Measurements from ENCODE around the gene CDC20B. TPM values are rescaled to one million over a fixed set of nuclear protein-coding genes. Genes with fewer than 3 reads are reported as not detected.

Gene CDC20B
- total RNA-seq, 4 donors from 2014 or later: not detected

DNA sequence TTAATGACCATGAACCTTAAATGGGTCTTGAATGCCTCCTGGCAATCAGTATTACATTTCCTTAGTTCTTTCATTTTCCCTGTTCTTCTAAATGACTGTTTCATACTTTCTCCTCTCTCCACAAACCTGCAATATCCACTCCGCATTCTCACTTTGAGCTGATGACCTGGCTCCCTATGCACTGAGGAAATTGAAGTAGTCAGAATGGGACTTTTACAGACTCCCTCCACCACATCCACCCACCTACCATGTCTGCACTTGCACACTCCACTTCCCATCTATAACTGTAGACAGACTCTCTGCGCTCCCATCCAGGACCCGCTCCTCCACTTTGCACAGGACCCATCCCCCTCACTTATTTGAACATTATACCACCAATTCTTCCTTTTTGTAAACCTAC, 106.7 kb downstream of the CDC20B start:
- H3K9me3 ChIP-seq: no peaks in the 10 kb centered on the region
- intact Hi-C loops (cut with DNase I; ENCODE audit: low total_unique reads): no loop called here
- no peaks in the 10 kb centered on the region for H3K27me3 ChIP-seq
- H3K4me3 ChIP-seq: no peak overlapping the region
- in situ Hi-C loops (cut with MboI; ENCODE audit: low sequenced_read_pairs in 4 of 4): no loop called here
- no peaks in the 10 kb centered on the region for H3K4me1 ChIP-seq
- ATAC-seq: no peak
- DNase-seq: no peak
- no peaks in the 10 kb centered on the region for H3K36me3 ChIP-seq
- no peak overlapping the region for H3K27ac ChIP-seq
- no peak for TF ChIP-seq POLR2A (IDR thresholded peaks at IDR 0.05)

DNA sequence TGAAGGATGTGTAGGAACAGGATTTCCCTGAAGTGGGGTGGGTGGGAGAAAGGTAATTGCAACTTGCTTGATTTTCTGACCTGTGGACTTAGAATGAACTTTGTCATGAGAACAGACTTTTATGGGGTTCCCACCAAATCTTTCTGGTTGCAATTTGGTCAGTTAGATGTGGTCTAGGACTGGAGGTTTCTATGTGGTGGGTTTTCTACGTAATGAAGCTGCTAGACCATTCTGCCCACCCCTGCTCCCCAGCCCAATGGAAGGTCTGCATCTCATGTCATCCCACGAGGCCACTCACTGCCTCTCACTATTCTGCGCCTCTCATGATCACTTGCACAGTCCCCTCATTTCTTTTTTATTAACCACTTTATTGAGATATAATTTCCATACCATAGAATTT, 108.5 kb downstream of the CDC20B start:
- Histone ChIP-seq H3K4me1 (no peaks in the 10 kb centered on the region), H3K27ac (no peak overlapping the region), H3K27me3 (no peaks in the 10 kb centered on the region), H3K9me3 (no peaks in the 10 kb centered on the region), H3K36me3 (no peaks in the 10 kb centered on the region), H3K4me3 (no peak overlapping the region)
- ATAC-seq (no peak), DNase-seq (no peak)
- intact Hi-C loops (cut with DNase I; ENCODE audit: low total_unique reads): no loop called here
- in situ Hi-C loops (cut with MboI; ENCODE audit: low sequenced_read_pairs in 4 of 4): no loop called here
- TF ChIP-seq, protein P1, sequence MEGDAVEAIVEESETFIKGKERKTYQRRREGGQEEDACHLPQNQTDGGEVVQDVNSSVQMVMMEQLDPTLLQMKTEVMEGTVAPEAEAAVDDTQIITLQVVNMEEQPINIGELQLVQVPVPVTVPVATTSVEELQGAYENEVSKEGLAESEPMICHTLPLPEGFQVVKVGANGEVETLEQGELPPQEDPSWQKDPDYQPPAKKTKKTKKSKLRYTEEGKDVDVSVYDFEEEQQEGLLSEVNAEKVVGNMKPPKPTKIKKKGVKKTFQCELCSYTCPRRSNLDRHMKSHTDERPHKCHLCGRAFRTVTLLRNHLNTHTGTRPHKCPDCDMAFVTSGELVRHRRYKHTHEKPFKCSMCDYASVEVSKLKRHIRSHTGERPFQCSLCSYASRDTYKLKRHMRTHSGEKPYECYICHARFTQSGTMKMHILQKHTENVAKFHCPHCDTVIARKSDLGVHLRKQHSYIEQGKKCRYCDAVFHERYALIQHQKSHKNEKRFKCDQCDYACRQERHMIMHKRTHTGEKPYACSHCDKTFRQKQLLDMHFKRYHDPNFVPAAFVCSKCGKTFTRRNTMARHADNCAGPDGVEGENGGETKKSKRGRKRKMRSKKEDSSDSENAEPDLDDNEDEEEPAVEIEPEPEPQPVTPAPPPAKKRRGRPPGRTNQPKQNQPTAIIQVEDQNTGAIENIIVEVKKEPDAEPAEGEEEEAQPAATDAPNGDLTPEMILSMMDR (IDR thresholded peaks at IDR 0.05 in 4 of 5, conservative IDR thresholded peaks at IDR 0.05 in 1 of 5): no peak
- no peak for TF ChIP-seq POLR2A (IDR thresholded peaks at IDR 0.05)

DNA sequence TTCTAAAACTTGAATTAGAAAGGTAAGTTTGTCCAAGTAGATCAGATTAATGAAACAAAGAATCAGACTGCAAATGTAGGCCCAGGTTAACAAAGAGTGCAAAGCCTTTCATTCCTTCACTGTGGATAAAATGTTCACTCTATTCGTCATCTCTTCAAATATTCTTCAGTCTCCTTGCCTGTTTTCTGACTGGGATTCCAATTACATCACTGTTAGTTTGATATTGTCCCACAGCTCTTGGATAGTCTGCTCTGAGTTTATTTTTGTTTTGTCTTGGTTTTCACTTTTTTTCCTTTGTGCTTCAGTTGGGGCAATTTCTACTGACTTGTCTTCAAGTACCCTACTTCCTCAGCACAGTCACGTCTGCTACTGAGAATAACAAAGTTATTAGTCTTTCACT, 109.1 kb downstream of the CDC20B start:
- in situ Hi-C loops (cut with MboI; ENCODE audit: low sequenced_read_pairs in 4 of 4) (no loop called here), intact Hi-C loops (cut with DNase I; ENCODE audit: low total_unique reads) (no loop called here)
- TF ChIP-seq POLR2A (IDR thresholded peaks at IDR 0.05): no peak
- TF ChIP-seq, protein P1 (IDR thresholded peaks at IDR 0.05 in 4 of 5, conservative IDR thresholded peaks at IDR 0.05 in 1 of 5): no peak
- Histone ChIP-seq H3K27me3 (no peaks in the 10 kb centered on the region), H3K36me3 (no peaks in the 10 kb centered on the region), H3K4me1 (no peaks in the 10 kb centered on the region), H3K4me3 (no peak overlapping the region), H3K9me3 (no peaks in the 10 kb centered on the region), H3K27ac (no peak overlapping the region)
- no peak for ATAC-seq
- no peak for DNase-seq

DNA sequence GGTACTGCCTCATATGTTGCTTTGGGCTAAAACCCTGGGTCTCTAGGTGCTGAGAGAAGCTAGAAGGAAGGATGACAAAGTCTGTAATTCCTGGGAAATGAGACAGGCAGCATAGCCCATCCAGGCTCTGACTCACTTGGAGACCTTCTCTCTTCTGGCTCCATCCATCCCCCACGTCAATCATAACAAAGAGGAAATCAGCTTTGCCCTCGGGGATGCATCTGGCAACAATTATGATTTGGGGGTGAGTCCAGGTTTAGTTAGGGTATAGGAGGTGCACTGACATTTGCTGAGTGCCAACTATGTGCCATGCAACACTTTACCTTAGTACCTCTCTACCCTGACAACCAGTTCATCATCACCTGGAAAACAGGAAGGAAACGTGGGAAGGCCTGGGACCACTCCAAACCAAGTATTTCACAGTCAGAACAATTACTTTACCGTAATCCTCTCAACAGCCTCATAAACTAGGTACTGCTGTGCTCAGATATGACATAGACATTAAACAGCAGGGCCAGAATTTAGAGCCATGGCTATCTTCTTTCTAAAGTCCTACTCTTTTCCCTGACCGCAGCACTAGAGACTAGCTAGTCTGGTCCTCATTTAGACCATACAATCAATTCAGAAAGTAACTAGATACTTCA, 109.6 kb downstream of the CDC20B start:
- Histone ChIP-seq H3K27me3 (no peaks in the 10 kb centered on the region), H3K27ac (no peak overlapping the region), H3K4me3 (no peak overlapping the region), H3K4me1 (no peaks in the 10 kb centered on the region), H3K36me3 (no peaks in the 10 kb centered on the region), H3K9me3 (no peaks in the 10 kb centered on the region)
- TF ChIP-seq, protein P1 (IDR thresholded peaks at IDR 0.05 in 4 of 5, conservative IDR thresholded peaks at IDR 0.05 in 1 of 5): no peak
- TF ChIP-seq POLR2A (IDR thresholded peaks at IDR 0.05): no peak
- ATAC-seq: no peak
- DNase-seq: no peak
- in situ Hi-C loops (cut with MboI; ENCODE audit: low sequenced_read_pairs in 4 of 4): no loop called here
- intact Hi-C loops (cut with DNase I; ENCODE audit: low total_unique reads): no loop called here

MicroRNAs encoded within 50 kb of the gene (microRNA counts, 767-probe panel; counts per million panel counts)
- microRNA hsa-miR-449a: 356 to 448 counts per million in 2 donors
- microRNA hsa-miR-449b-5p: 356 to 448 counts per million in 2 donors
- microRNA hsa-miR-449c-5p: 356 to 448 counts per million in 2 donors

Small RNAs within 50 kb of the gene (microRNA-seq; reads per million reads assigned to microRNA genes)
- gene MIR449A (ENCODE audit: borderline replicate concordance in 2 of 2) (5.1 to 8.3 reads per million in 2 donors), gene MIR449B (ENCODE audit: borderline replicate concordance in 2 of 2) (0 reads per million in 2 donors), gene MIR449C (ENCODE audit: borderline replicate concordance in 2 of 2) (0 reads per million in 2 donors)

Other genes with a start within 250 kb of the CDC20B start
- under 1 TPM in 2 of 4 donors, not detected in 2; 0.12 to 0.46 TPM for gene ESM1, start 187.6 kb downstream of the CDC20B start, total RNA-seq
- under 1 TPM in 2 of 4 donors, not detected in 2; 0.24 to 0.36 TPM for gene GZMK, start 148.9 kb downstream of the CDC20B start, total RNA-seq
- not detected for gene GZMA, start 70.5 kb downstream of the CDC20B start, total RNA-seq
- 1 to 10 TPM; 2.0 to 4.0 (median 2.6) TPM for gene GPX8, start 13.0 kb downstream of the CDC20B start, total RNA-seq
- not detected for gene MCIDAS, start 54.1 kb upstream of the CDC20B start, total RNA-seq
- gene CCNO, start 60.4 kb upstream of the CDC20B start, total RNA-seq: not detected
- 10 to 100 TPM; 33.1 to 44.6 (median 41.0) TPM for gene DHX29, start 134.5 kb upstream of the CDC20B start, total RNA-seq
- 100 to 1,000 TPM in 2 of 4 donors, 10 to 100 TPM in 2; 92.4 to 124 (median 109) TPM for gene MTREX, start 134.8 kb upstream of the CDC20B start, total RNA-seq

Measured in gastrocnemius medialis (tissue), 4 donors.